ENCODE measurements around the gene KIAA1217.

GRCh38 chr10:24575481-24576002 lies 366.6 kb downstream of the KIAA1217 start:
- TF ChIP-seq CTCF (conservative IDR thresholded peaks at IDR 0.05; ENCODE audit: low read length): no peak
- TF ChIP-seq EZH2phosphoT487 (IDR thresholded peaks at IDR 0.05; ENCODE audit: borderline replicate concordance): no peak
